ENCODE measurements around the gene HADH. TPM values are rescaled to one million over a fixed set of nuclear protein-coding genes. Genes with fewer than 3 reads are reported as not detected.
A peak's percentile ranks its signal among the peaks of the same experiment; 100 is the strongest.

HADH gene
- total RNA-seq, 2 experiments from 2014 or later, result 31.2 to 78.7 TPM

- POLR2A ChIA-PET, result interaction anchor here (0.5 to 2.5 kb wide), 14 partner anchors 8 to 529 kb away, joined by 3 to 32 read pairs (median 4); no protein-coding TSS in a partner anchor
- no TSS peak for BruUV-seq (replicated peaks)
- peak overlapping the region; percentile 63 for H3K4me2 ChIP-seq (ENCODE audit: low read length)
- peaks cover 52% of the 10 kb centered on the region; the same call in 1 of the 2 replicates for H3K79me2 ChIP-seq (ENCODE audit: insufficient read depth, low read depth, low read length)
- peaks cover 38% of the 10 kb centered on the region for H3K36me3 ChIP-seq (ENCODE audit: insufficient read depth, low read length)
- peak overlapping the region; percentile 87 for H3K27ac ChIP-seq (ENCODE audit: low read depth, low read length, poor library complexity, severe bottlenecking)
- no peaks in the 10 kb centered on the region for H4K20me1 ChIP-seq (ENCODE audit: insufficient read depth, low read length)
- intact Hi-C loops (cut with micrococcal nuclease; ENCODE audit: unreplicated experiment), result no loop called here
- H3K9me3 ChIP-seq (ENCODE audit: low read length), result peaks cover 7% of the 10 kb centered on the region; the same call in 1 of the 2 replicates
- H3K4me3 ChIP-seq (ENCODE audit: low read depth, low read length, poor library complexity, severe bottlenecking), result peak overlapping the region; percentile 11
- H3K9me2 ChIP-seq (ENCODE audit: insufficient read depth, low read length), result no peaks in the 10 kb centered on the region
- H3K4me1 ChIP-seq (ENCODE audit: insufficient read depth, low read length, poor library complexity, severe bottlenecking), result peaks cover 68% of the 10 kb centered on the region
- peak; percentile 66 for DNase-seq (ENCODE audit: low spot score)
- CTCF ChIA-PET (ENCODE audit: unreplicated experiment), result interaction anchor here (0.7 to 1.6 kb wide), 6 partner anchors 8 to 529 kb away, joined by 3 to 7 read pairs (median 4); no protein-coding TSS in a partner anchor
- TF ChIP-seq CTCF (conservative IDR thresholded peaks at IDR 0.05; ENCODE audit: low read length) (peak; percentile 70), EZH2phosphoT487 (IDR thresholded peaks at IDR 0.05; ENCODE audit: borderline replicate concordance, low read depth, low read length) (no peak)
- peak overlapping the region; percentile 51; the same call in 1 of the 2 replicates for H2AFZ ChIP-seq (ENCODE audit: low read length)
Observed at GRCh38 chr4:108042927-108043326, 53.2 kb downstream of the HADH start.

DNA sequence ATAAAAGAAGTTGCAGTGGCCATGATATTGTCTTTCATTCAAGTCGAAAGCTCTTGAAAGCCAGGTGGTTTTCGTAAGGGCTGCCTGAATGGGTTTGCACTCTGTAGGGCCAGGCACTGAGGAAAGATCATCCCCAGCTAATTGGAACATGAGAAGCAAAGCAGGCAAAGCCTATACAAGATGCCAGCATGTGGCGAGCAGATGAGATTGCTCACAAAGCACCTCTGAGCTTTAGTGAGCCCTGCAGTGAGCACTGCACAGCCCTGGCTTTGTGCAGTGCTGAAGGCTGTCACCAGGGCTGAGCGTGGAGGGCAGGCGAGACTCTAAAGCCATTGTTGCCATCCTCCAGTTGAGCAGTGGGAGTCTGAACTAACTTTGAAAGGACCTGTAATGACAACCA lies 53.8 kb downstream of the HADH start:
- Histone ChIP-seq H3K79me2 (ENCODE audit: insufficient read depth, low read depth, low read length) (peaks cover 46% of the 10 kb centered on the region; the same call in 1 of the 2 replicates), H3K27ac (ENCODE audit: low read depth, low read length, poor library complexity, severe bottlenecking) (peak overlapping the region; percentile 87), H3K9me2 (ENCODE audit: insufficient read depth, low read length) (no peaks in the 10 kb centered on the region), H2AFZ (ENCODE audit: low read length) (peak overlapping the region; percentile 51; the same call in 1 of the 2 replicates), H3K4me2 (ENCODE audit: low read length) (peak overlapping the region; percentile 63), H3K36me3 (ENCODE audit: insufficient read depth, low read length) (peaks cover 44% of the 10 kb centered on the region), H3K4me3 (ENCODE audit: low read depth, low read length, poor library complexity, severe bottlenecking) (peak overlapping the region; percentile 11), H3K4me1 (ENCODE audit: insufficient read depth, low read length, poor library complexity, severe bottlenecking) (peaks cover 62% of the 10 kb centered on the region), H3K9me3 (ENCODE audit: low read length) (peaks cover 7% of the 10 kb centered on the region; the same call in 1 of the 2 replicates), H4K20me1 (ENCODE audit: insufficient read depth, low read length) (no peaks in the 10 kb centered on the region)
- intact Hi-C loops (cut with micrococcal nuclease; ENCODE audit: unreplicated experiment), result no loop called here
- ChIA-PET CTCF (ENCODE audit: unreplicated experiment) (interaction anchor here (0.7 to 1.6 kb wide), 6 partner anchors 8 to 528 kb away, joined by 3 to 7 read pairs (median 4); no protein-coding TSS in a partner anchor), POLR2A (interaction anchor here (0.5 to 2.5 kb wide), 23 partner anchors 9 to 529 kb away, joined by 3 to 32 read pairs (median 4); partner anchors contain the start of gene LEF1)
- peak; percentile 62 for DNase-seq (ENCODE audit: low spot score)
- TF ChIP-seq EZH2phosphoT487 (IDR thresholded peaks at IDR 0.05; ENCODE audit: borderline replicate concordance, low read depth, low read length) (no peak), CTCF (conservative IDR thresholded peaks at IDR 0.05; ENCODE audit: low read length) (no peak)
- BruUV-seq (replicated peaks), result no TSS peak
